22Rv1 (cell line): ENCODE results near the gene EGFL8.

Experiments
- CTCF ChIP-seq: fragments of 450-650 bp; IDR thresholded peaks from 2 replicates; pipeline ENCODE4 v1.5.1; 2017; ENCODE audit warnings: mild to moderate bottlenecking
- ZFX ChIP-seq: fragments of 450-650 bp; IDR thresholded peaks from 2 replicates; pipeline ENCODE4 v1.6.1; 2017; ENCODE audit warnings: antibody characterized with exemption, borderline replicate concordance

GRCh38 chr6:32190911-32191677 is 26.7 kb downstream of the EGFL8 start:
- no peak for TF ChIP-seq CTCF
- TF ChIP-seq ZFX, result no peak
